HUES6 (cell line): Measurements from ENCODE around the gene KCNK5.

Source experiments
- H3K27ac ChIP-seq: 2 replicates; pipeline ENCODE4 v1.7.0; 2013; ENCODE audit warnings: low read depth, mild to moderate bottlenecking, low read length, inconsistent platforms
- H3K27me3 ChIP-seq: 2 replicates; pipeline ENCODE4 v1.6.1; 2013; ENCODE audit warnings: low read length; ENCODE audit not compliant: control insufficient read depth, insufficient read depth
- H3K36me3 ChIP-seq: 2 replicates; pipeline ENCODE4 v1.6.1; 2013; ENCODE audit warnings: low read length; ENCODE audit not compliant: control insufficient read depth, insufficient read depth
- H3K4me1 ChIP-seq: 2 replicates; pipeline ENCODE4 v1.6.1; 2013; ENCODE audit warnings: low read length; ENCODE audit not compliant: control insufficient read depth, insufficient read depth
- H3K4me3 ChIP-seq: 2 replicates; pipeline ENCODE4 v1.5.1; 2013; ENCODE audit warnings: low read depth, low read length
- H3K9ac ChIP-seq: one replicate; pipeline ENCODE4 v1.6.1; 2013; ENCODE audit warnings: mild to moderate bottlenecking, low read length
- H3K9me3 ChIP-seq: 2 replicates; pipeline ENCODE4 v1.6.1; 2013; ENCODE audit warnings: low read depth, low read length; ENCODE audit not compliant: control insufficient read depth, insufficient read depth

KCNK5 gene

GRCh38 chr6:39240155-39240757, 11.0 kb upstream of the KCNK5 start:
- H3K4me3 ChIP-seq: no peak overlapping the region
- no peaks in the 10 kb centered on the region for H3K27me3 ChIP-seq
- H3K36me3 ChIP-seq: no peaks in the 10 kb centered on the region
- no peak overlapping the region for H3K9ac ChIP-seq
- peaks cover 12% of the 10 kb centered on the region for H3K4me1 ChIP-seq
- no peak overlapping the region for H3K27ac ChIP-seq
- no peaks in the 10 kb centered on the region for H3K9me3 ChIP-seq

DNA sequence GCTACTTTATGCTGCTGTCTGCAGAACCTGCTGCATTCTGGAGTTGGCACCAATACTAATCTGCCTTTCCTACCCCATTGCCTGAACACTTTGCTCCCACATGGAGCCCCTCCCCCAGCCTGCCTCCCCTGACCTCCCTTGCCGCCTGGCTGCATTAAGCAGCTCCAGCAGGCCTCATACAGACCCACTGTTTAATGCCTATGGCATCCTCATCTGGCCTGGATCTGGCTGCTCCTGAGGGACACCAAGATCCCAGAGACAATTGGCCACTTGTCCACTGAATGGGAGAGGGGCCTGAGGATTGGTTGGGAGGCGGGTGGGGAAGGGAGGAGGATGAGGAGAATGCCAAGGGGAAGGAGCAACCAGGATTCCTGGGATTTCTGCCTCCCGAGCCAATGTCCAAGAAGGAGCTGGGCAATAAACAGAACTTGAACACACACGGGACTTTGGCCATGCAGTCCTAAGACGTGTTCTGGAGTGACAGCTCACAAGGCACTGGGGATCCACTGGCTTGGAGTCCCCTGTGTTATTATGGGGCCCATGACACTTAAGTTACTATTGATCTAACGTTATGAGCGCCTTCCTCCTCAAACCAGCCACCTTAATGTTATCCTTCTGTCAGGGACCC, 10.4 kb upstream of the KCNK5 start:
- Histone ChIP-seq H3K9me3 (no peaks in the 10 kb centered on the region), H3K4me3 (no peak overlapping the region), H3K4me1 (peaks cover 12% of the 10 kb centered on the region), H3K36me3 (no peaks in the 10 kb centered on the region), H3K9ac (no peak overlapping the region), H3K27ac (no peak overlapping the region), H3K27me3 (no peaks in the 10 kb centered on the region)

DNA sequence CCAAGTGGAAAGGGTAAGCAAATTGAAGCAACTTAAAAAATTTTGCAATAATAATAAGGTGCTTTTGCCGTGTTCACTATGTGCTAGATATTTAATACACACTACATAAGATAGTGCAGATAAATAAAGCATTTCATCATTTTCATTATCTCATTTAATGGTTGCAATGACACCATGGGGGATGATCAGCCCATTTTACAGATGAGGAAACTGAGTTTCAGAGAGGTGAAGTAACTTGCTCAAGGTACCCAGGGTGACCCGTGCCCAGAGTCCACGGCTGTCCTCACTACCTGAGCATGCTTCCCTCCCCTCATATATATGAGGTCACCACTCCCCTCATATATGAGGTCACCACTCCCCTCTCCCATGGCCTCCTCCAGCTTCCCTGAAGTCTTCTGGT, 7.5 kb upstream of the KCNK5 start:
- Histone ChIP-seq H3K4me3 (no peak overlapping the region), H3K4me1 (peaks cover 14% of the 10 kb centered on the region), H3K9ac (no peak overlapping the region), H3K27me3 (no peaks in the 10 kb centered on the region), H3K9me3 (no peaks in the 10 kb centered on the region), H3K27ac (no peak overlapping the region), H3K36me3 (no peaks in the 10 kb centered on the region)

DNA sequence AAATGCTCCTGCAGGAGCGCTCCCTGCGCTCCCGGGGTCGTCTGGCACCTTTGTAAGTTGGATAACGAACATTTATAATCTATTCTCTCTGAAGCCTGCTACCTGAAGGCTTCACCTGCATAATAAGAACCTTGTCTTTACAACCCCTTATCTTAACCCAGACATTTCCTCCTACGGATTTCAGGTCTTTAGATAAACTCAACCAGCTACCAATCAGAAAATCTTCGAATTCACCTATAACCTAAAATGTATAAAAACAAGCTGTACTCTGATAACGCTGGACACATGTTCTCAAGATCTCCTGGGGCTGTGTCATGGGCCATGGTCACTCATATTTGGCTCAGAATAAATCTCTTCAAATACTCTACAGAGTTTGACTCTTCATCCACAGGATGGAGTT, 4.1 kb upstream of the KCNK5 start:
- Histone ChIP-seq H3K4me3 (no peak overlapping the region), H3K4me1 (peaks cover 32% of the 10 kb centered on the region), H3K9ac (no peak overlapping the region), H3K27me3 (peaks cover 6% of the 10 kb centered on the region; the same call in 1 of the 2 replicates), H3K27ac (no peak overlapping the region), H3K36me3 (no peaks in the 10 kb centered on the region), H3K9me3 (no peaks in the 10 kb centered on the region)

DNA sequence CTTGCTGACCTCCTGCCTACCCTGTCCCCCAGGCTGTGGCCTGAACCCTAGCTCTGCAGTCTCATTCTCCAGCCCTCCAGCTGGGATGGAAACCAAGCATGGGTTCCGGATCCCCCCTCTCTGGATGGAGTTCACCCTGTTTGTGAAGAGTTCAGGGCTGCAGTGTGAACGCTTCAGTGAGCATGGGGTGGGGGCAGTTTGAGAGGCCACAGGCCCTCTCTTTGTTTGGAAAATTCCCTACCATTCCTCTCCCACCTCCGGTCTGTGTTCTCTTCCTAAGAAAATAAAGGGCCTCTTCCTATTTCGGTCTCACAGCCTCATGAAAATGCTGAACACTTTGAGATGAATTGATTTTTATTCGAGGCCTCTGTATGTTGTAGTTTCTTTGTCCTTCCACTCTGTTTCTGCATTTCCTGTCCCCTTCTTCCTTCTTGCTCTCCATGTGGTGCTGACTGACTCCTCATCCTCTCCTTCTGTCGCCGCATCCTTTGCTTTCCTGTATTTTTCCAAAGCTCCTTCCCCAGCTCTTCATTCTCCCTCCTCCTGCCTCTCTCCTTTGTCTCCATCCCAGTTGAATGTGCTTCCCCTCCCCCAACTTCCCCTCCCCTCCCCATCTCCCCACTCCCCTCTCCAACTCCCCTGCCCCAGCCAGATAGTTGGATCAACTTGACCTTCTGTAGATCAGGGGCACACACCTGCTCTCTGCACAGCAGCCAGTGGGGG, 2.4 kb upstream of the KCNK5 start:
- Histone ChIP-seq H3K27me3 (peaks cover 15% of the 10 kb centered on the region; the same call in 1 of the 2 replicates), H3K36me3 (no peaks in the 10 kb centered on the region), H3K27ac (peak overlapping the region; percentile 69; the same call in 1 of the 2 replicates), H3K4me3 (no peak overlapping the region), H3K9ac (peak overlapping the region; percentile 49), H3K4me1 (peaks cover 46% of the 10 kb centered on the region), H3K9me3 (no peaks in the 10 kb centered on the region)

- Histone ChIP-seq H3K4me1 (peaks cover 57% of the 10 kb centered on the region), H3K27me3 (peaks cover 15% of the 10 kb centered on the region; the same call in 1 of the 2 replicates), H3K4me3 (no peak overlapping the region), H3K9ac (no peak overlapping the region), H3K36me3 (no peaks in the 10 kb centered on the region), H3K9me3 (no peaks in the 10 kb centered on the region), H3K27ac (no peak overlapping the region)
Measured at GRCh38 chr6:39230654-39231035, 1.4 kb upstream of the KCNK5 start.

GRCh38 chr6:39228111-39228971, 934 bp downstream of the KCNK5 start:
- Histone ChIP-seq H3K9me3 (no peaks in the 10 kb centered on the region), H3K9ac (peak overlapping the region; percentile 75), H3K4me3 (peak overlapping the region; percentile 91)

GRCh38 chr6:39227476-39227875, 1.8 kb downstream of the KCNK5 start:
- H3K4me3 ChIP-seq: peak overlapping the region; percentile 91
- peaks cover 79% of the 10 kb centered on the region for H3K4me1 ChIP-seq
- no peaks in the 10 kb centered on the region for H3K9me3 ChIP-seq
- H3K36me3 ChIP-seq: no peaks in the 10 kb centered on the region
- H3K27me3 ChIP-seq: peaks cover 15% of the 10 kb centered on the region; the same call in 1 of the 2 replicates
- no peak overlapping the region for H3K27ac ChIP-seq
- H3K9ac ChIP-seq: no peak overlapping the region

More at GRCh38 chr6:39228111-39228971, 934 bp downstream of the KCNK5 start:
- Histone ChIP-seq H3K36me3 (no peaks in the 10 kb centered on the region), H3K27me3 (peaks cover 15% of the 10 kb centered on the region; the same call in 1 of the 2 replicates), H3K27ac (no peak overlapping the region), H3K4me1 (peaks cover 78% of the 10 kb centered on the region)

GRCh38 chr6:39226639-39227329, 2.5 kb downstream of the KCNK5 start:
- Histone ChIP-seq H3K4me1 (peaks cover 79% of the 10 kb centered on the region), H3K4me3 (no peak overlapping the region), H3K36me3 (0 out of 2 replicates have a peak, but pooled peaks cover 2% of the 10 kb centered on the region), H3K27me3 (peaks cover 15% of the 10 kb centered on the region; the same call in 1 of the 2 replicates), H3K9me3 (no peaks in the 10 kb centered on the region), H3K9ac (no peak overlapping the region), H3K27ac (no peak overlapping the region)

DNA sequence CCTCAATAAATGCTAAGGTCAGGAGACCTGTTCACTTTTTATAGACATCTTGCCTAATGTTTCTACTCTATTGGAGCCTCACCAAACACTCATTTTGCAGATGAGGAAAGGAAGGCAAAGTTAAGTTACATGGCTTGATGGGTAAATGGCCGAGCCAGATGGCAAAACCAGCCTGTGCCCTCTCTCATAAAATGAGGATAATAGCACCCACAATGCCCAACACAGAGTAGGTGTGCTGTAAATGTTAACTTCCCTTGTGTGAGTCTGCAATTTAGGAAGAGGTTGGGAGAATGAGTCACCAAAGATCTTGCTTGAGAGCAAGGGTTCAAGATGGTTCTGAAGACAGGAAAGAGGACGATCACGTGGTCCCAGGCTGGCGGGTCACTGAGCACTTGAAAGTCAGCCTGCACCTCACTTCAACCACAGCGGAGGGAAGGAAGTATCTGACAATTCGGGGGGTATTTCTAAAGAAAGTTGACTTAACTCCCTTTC, 3.3 kb downstream of the KCNK5 start:
- Histone ChIP-seq H3K36me3 (0 out of 2 replicates have a peak, but pooled peaks cover 6% of the 10 kb centered on the region), H3K4me3 (peak overlapping the region; percentile 27; the same call in 1 of the 2 replicates), H3K27me3 (peaks cover 15% of the 10 kb centered on the region; the same call in 1 of the 2 replicates), H3K9ac (no peak overlapping the region), H3K27ac (no peak overlapping the region), H3K4me1 (peaks cover 71% of the 10 kb centered on the region), H3K9me3 (no peaks in the 10 kb centered on the region)
